Hepatocyte (in vitro differentiated cells): Measurements from ENCODE around the gene PAAF1. TPM values are rescaled to one million over a fixed set of nuclear protein-coding genes. Genes with fewer than 3 reads are reported as not detected.

ENCODE experiments used
- DNase-seq: peaks from one replicate; pipeline ENCODE4 v3.0.0-alpha.2; 2016; ENCODE audit warnings: low spot score
- H2AFZ ChIP-seq: fragments of 200-600 bp; sonication (generic); 2 replicates; pipeline ENCODE4 v1.6.0; 2016; ENCODE audit warnings: antibody characterized with exemption, mild to moderate bottlenecking
- H3K27ac ChIP-seq: fragments of 200-600 bp; sonication (generic); 2 replicates; pipeline ENCODE4 v1.5.1; 2016; ENCODE audit warnings: mild to moderate bottlenecking
- H3K27me3 ChIP-seq: fragments of 200-600 bp; sonication (generic); 2 replicates; pipeline ENCODE4 v1.6.1; 2016
- H3K36me3 ChIP-seq: fragments of 200-600 bp; sonication (generic); replicated peaks from 2 replicates; pipeline ENCODE4 v1.5.1; 2016; ENCODE audit warnings: low read depth; ENCODE audit not compliant: insufficient read depth
- H3K4me1 ChIP-seq: fragments of 200-600 bp; sonication (generic); 2 replicates; pipeline ENCODE4 v1.5.1; 2016; ENCODE audit warnings: mild to moderate bottlenecking, moderate library complexity; ENCODE audit not compliant: insufficient read depth
- H3K4me2 ChIP-seq: fragments of 200-600 bp; sonication (generic); 2 replicates; pipeline ENCODE4 v1.6.0; 2016
- H3K4me3 ChIP-seq: fragments of 200-600 bp; sonication (generic); 2 replicates; pipeline ENCODE4 v1.5.1; 2016; ENCODE audit warnings: mild to moderate bottlenecking
- H3K79me2 ChIP-seq: fragments of 200-600 bp; sonication (generic); 2 replicates; pipeline ENCODE4 v1.6.0; 2017; ENCODE audit warnings: mild to moderate bottlenecking
- H3K9me2 ChIP-seq: fragments of 200-600 bp; sonication (generic); replicated peaks from 2 replicates; pipeline ENCODE4 v1.6.0; 2017; ENCODE audit warnings: mild to moderate bottlenecking; ENCODE audit not compliant: insufficient read depth
- H3K9me3 ChIP-seq: fragments of 200-600 bp; sonication (generic); 2 replicates; pipeline ENCODE4 v1.5.1; 2016; ENCODE audit warnings: low read depth, mild to moderate bottlenecking
- H4K20me1 ChIP-seq: fragments of 200-600 bp; sonication (generic); 2 replicates; pipeline ENCODE4 v1.6.0; 2016; ENCODE audit warnings: mild to moderate bottlenecking; ENCODE audit not compliant: insufficient read depth, poor library complexity, severe bottlenecking
- CTCF ChIP-seq: fragments of 200-600 bp; sonication (generic); IDR thresholded peaks from 2 replicates; pipeline ENCODE4 v1.5.1; 2016; ENCODE audit warnings: antibody characterized with exemption, mild to moderate bottlenecking; ENCODE audit not compliant: poor library complexity
- EZH2 ChIP-seq: fragments of 200-600 bp; sonication (generic); IDR thresholded peaks from 2 replicates; pipeline ENCODE4 v1.6.1; 2016; ENCODE audit warnings: antibody characterized with exemption, mild to moderate bottlenecking, borderline replicate concordance
- EZH2phosphoT487 ChIP-seq: fragments of 200-600 bp; sonication (generic); IDR thresholded peaks from one replicate; pipeline ENCODE4 v1.6.1; 2018; ENCODE audit warnings: antibody characterized with exemption, mild to moderate bottlenecking, low read depth, moderate library complexity; ENCODE audit not compliant: unreplicated experiment, severe bottlenecking
- WGBS: methylation state at CpG from one replicate; pipeline ENCODE4 v1.1.6; 2016; ENCODE audit warnings: low lambda C conversion rate; ENCODE audit errors: missing lambda C conversion rate; 5-methylcytosine and 5-hydroxymethylcytosine counted together
- polyA plus RNA-seq: library from polyadenylated mRNA; unstranded; fragments of >200 nt; fragmentation: Nextera tagmentation; extraction: Ambion mirVana; gene quantifications from 2 replicates; pipeline ENCODE4 v1.2.1, GENCODE V29; 2016
- total RNA-seq: library from RNA; depleted of rRNA; stranded (reverse); fragments of >200 nt; gene quantifications from 2 replicates; pipeline ENCODE4 v1.2.3, GENCODE V29; 2014

The PAAF1 gene
- total and polyA plus RNA-seq, 2 experiments from 2014 or later = 16.0 to 31.0 TPM

DNA sequence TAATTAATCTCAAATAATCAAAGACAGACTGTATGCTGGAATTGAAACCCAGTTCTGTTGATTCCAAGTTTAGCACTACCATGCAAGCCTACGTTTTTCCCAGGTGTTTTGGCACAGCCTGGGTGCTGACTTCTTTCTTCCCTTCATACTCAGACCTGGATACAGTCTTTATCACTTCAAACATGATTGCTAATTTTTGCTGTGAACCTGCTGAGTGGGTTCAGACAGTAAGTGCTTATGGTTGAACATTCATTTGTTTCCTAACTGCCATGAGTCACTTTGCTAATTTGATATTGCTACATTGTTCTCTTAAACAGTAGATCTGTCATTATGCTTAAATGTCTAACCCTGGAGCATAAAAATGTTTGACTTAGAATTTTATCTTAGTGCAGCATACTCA lies 12.2 kb downstream of the PAAF1 start:
- no peak for DNase-seq
- Histone ChIP-seq H3K4me3 (no peak overlapping the region), H3K36me3 (peaks cover 3% of the 10 kb centered on the region), H3K4me2 (no peak overlapping the region), H3K9me2 (no peaks in the 10 kb centered on the region), H2AFZ (no peak overlapping the region), H3K9me3 (no peaks in the 10 kb centered on the region), H3K27me3 (no peaks in the 10 kb centered on the region), H4K20me1 (no peaks in the 10 kb centered on the region), H3K79me2 (no peaks in the 10 kb centered on the region), H3K4me1 (no peaks in the 10 kb centered on the region), H3K27ac (no peak overlapping the region)
- no peak for TF ChIP-seq EZH2
- no peak for TF ChIP-seq EZH2phosphoT487
- no peak for TF ChIP-seq CTCF
- 61% methylated on average over 1 of the region's 1 CpG for WGBS

DNA sequence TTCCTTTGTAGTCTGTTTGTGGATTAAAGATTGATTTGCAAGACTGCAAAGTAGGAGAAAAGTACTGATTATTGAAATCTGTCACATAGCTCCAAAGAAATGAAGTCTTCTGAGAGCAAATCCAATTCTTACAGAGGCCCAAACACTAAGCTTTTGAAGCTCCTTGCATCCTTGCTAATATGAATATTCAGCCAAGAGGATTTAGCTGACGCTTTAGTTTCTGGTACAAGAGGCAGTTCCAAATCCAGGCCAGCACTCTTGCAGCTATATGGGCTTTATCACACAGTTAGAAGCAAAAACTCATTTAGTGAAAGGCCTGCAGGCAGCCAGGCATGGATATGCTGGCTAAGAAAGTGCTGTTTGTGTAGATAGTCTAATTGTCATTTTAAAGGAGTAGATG lies 12.7 kb downstream of the PAAF1 start:
- H3K36me3 ChIP-seq = peaks cover 3% of the 10 kb centered on the region
- H3K27ac ChIP-seq = no peak overlapping the region
- H3K9me2 ChIP-seq = no peaks in the 10 kb centered on the region
- no peak overlapping the region for H3K4me3 ChIP-seq
- no peaks in the 10 kb centered on the region for H3K9me3 ChIP-seq
- H3K27me3 ChIP-seq = no peaks in the 10 kb centered on the region
- 90% methylated on average over 1 of the region's 1 CpG for WGBS
- TF ChIP-seq EZH2phosphoT487 (no peak), EZH2 (no peak), CTCF (no peak)
- no peak overlapping the region for H3K4me2 ChIP-seq
- H2AFZ ChIP-seq = no peak overlapping the region
- DNase-seq = no peak
- no peaks in the 10 kb centered on the region for H3K4me1 ChIP-seq
- H4K20me1 ChIP-seq = no peaks in the 10 kb centered on the region
- no peaks in the 10 kb centered on the region for H3K79me2 ChIP-seq

DNA sequence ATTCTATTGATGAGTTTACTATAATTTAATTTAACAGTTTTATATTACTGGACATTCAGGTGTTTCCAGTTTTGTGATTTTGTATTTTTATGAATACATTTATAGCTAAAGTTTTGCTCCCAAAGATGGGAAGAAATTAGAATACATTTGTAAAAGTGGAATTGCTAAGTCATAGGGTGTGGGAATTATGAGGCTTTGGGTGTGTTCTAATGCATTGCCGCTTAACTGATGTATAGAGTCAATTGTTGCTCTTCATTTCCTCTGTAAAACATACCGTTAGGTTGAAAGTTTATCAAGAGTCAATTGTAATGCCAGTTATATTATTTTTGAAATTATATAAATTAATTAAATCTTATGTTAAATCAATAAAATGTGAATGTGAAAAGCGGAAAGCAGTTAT lies 16.2 kb downstream of the PAAF1 start:
- H3K27ac ChIP-seq = no peak overlapping the region
- peaks cover 3% of the 10 kb centered on the region for H3K36me3 ChIP-seq
- no peak overlapping the region for H2AFZ ChIP-seq
- TF ChIP-seq EZH2phosphoT487 = no peak
- no peak for TF ChIP-seq CTCF
- TF ChIP-seq EZH2 = no peak
- no peak overlapping the region for H3K4me2 ChIP-seq
- H4K20me1 ChIP-seq = no peaks in the 10 kb centered on the region
- no peaks in the 10 kb centered on the region for H3K4me1 ChIP-seq
- WGBS = 96% methylated on average over 3 of the region's 3 CpGs
- no peak overlapping the region for H3K4me3 ChIP-seq
- no peaks in the 10 kb centered on the region for H3K9me2 ChIP-seq
- H3K79me2 ChIP-seq = no peaks in the 10 kb centered on the region
- H3K9me3 ChIP-seq = no peaks in the 10 kb centered on the region
- DNase-seq = no peak
- H3K27me3 ChIP-seq = no peaks in the 10 kb centered on the region

GRCh38 chr11:73894725-73895335 lies 18.0 kb downstream of the PAAF1 start:
- WGBS = 86% methylated on average over 5 of the region's 5 CpGs
- no peak for DNase-seq
- H3K27me3 ChIP-seq = no peaks in the 10 kb centered on the region
- H3K27ac ChIP-seq = no peak overlapping the region
- no peak overlapping the region for H3K4me2 ChIP-seq
- TF ChIP-seq EZH2phosphoT487 = no peak
- TF ChIP-seq CTCF = no peak
- no peak for TF ChIP-seq EZH2
- no peaks in the 10 kb centered on the region for H3K4me1 ChIP-seq
- no peak overlapping the region for H3K4me3 ChIP-seq
- H3K79me2 ChIP-seq = no peaks in the 10 kb centered on the region
- no peaks in the 10 kb centered on the region for H3K9me2 ChIP-seq
- H3K36me3 ChIP-seq = peaks cover 3% of the 10 kb centered on the region
- no peak overlapping the region for H2AFZ ChIP-seq
- H4K20me1 ChIP-seq = no peaks in the 10 kb centered on the region
- H3K9me3 ChIP-seq = no peaks in the 10 kb centered on the region
